GM19455 (cell line): ENCODE results near the gene HSPH1.
"Not testable (repeated sequence)": the region's sequence is repeated elsewhere in the genome, so short reads cannot be mapped to it uniquely, and the experiment has no call there.

Experiments used
- ATAC-seq: cut with Tn5 transposase; IDR thresholded peaks from one replicate; pipeline ENCODE4 v1.9.1; 2021; ENCODE audit not compliant: unreplicated experiment

Gene HSPH1

GRCh38 chr13:31177813-31178495, 16.2 kb upstream of the HSPH1 start:
- ATAC-seq, result not testable (repeated sequence)

- ATAC-seq, result no peak
Measured at GRCh38 chr13:31175847-31176532, 14.3 kb upstream of the HSPH1 start.

GRCh38 chr13:31174018-31174417, 12.3 kb upstream of the HSPH1 start:
- no peak for ATAC-seq

GRCh38 chr13:31172535-31172934, 10.8 kb upstream of the HSPH1 start:
- ATAC-seq, result no peak

GRCh38 chr13:31172001-31172400, 10.3 kb upstream of the HSPH1 start:
- no peak for ATAC-seq

- no peak for ATAC-seq
Measured at GRCh38 chr13:31168736-31169135, 7.0 kb upstream of the HSPH1 start.

GRCh38 chr13:31168166-31168565, 6.5 kb upstream of the HSPH1 start:
- ATAC-seq, result peak; percentile 64

- ATAC-seq, result no peak
Measured at GRCh38 chr13:31167490-31167889, 5.8 kb upstream of the HSPH1 start.

- no peak for ATAC-seq
Measured at GRCh38 chr13:31166591-31166990, 4.9 kb upstream of the HSPH1 start.

- ATAC-seq, result peak; percentile 81
Measured at GRCh38 chr13:31162151-31163008, 676 bp upstream of the HSPH1 start.

GRCh38 chr13:31160857-31161556, 697 bp downstream of the HSPH1 start:
- ATAC-seq, result peak; percentile 27

- no peak for ATAC-seq
Measured at GRCh38 chr13:31159306-31159705, 2.4 kb downstream of the HSPH1 start.

- ATAC-seq, result no peak
Measured at GRCh38 chr13:31154939-31155338, 6.8 kb downstream of the HSPH1 start.

- no peak for ATAC-seq
Measured at GRCh38 chr13:31151837-31152236, 9.9 kb downstream of the HSPH1 start.

- no peak for ATAC-seq
Measured at GRCh38 chr13:31150315-31150985, 11.3 kb downstream of the HSPH1 start.

GRCh38 chr13:31149604-31150003, 12.1 kb downstream of the HSPH1 start:
- no peak for ATAC-seq

- no peak for ATAC-seq
Measured at GRCh38 chr13:31145417-31145816, 16.3 kb downstream of the HSPH1 start.

GRCh38 chr13:31138515-31138914, 23.2 kb downstream of the HSPH1 start:
- no peak for ATAC-seq

- ATAC-seq, result no peak
Measured at GRCh38 chr13:31136724-31137123, 25.0 kb downstream of the HSPH1 start.

- ATAC-seq, result no peak
Measured at GRCh38 chr13:31134039-31134711, 27.5 kb downstream of the HSPH1 start.
